ENCODE measurements around the gene MME.

The MME gene

DNA sequence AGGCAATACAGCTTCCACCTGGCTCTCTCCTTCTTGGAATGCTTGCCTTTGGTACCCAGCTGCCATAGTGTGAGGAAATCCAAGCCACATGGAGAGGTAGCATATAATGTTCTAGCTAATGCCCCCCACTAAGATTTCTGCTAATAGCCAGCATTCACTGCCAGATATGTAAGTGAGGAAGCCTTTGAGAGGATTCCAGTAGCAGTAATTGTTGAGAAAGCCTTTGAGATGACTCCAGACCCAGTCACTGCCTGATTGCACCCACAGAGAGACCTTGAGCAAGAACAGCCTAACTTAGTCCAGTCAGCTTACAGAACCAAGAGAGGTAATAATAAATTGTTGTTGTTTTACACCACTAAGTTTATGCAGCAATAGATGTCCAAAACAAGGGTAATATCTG, 150.3 kb downstream of the MME start:
- TF ChIP-seq, protein P1, sequence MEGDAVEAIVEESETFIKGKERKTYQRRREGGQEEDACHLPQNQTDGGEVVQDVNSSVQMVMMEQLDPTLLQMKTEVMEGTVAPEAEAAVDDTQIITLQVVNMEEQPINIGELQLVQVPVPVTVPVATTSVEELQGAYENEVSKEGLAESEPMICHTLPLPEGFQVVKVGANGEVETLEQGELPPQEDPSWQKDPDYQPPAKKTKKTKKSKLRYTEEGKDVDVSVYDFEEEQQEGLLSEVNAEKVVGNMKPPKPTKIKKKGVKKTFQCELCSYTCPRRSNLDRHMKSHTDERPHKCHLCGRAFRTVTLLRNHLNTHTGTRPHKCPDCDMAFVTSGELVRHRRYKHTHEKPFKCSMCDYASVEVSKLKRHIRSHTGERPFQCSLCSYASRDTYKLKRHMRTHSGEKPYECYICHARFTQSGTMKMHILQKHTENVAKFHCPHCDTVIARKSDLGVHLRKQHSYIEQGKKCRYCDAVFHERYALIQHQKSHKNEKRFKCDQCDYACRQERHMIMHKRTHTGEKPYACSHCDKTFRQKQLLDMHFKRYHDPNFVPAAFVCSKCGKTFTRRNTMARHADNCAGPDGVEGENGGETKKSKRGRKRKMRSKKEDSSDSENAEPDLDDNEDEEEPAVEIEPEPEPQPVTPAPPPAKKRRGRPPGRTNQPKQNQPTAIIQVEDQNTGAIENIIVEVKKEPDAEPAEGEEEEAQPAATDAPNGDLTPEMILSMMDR (IDR thresholded peaks at IDR 0.05; ENCODE audit: low read depth, low read length) = no peak
- DNase-seq (ENCODE audit: low read depth in 2 of 2) = peak; percentile 76 to 96
- no peak overlapping the region for H3K4me3 ChIP-seq (replicated peaks in 1 of 2; ENCODE audit: low read depth in 2 of 2, low read length in 2 of 2)

GRCh38 chr3:155231792-155232191, 151.7 kb downstream of the MME start:
- TF ChIP-seq, protein P1 (IDR thresholded peaks at IDR 0.05; ENCODE audit: low read depth, low read length) = no peak
- DNase-seq (ENCODE audit: low read depth in 2 of 2) = no peak
- no peak overlapping the region for H3K4me3 ChIP-seq (replicated peaks in 1 of 2; ENCODE audit: low read depth in 2 of 2, low read length in 2 of 2)

- no peak overlapping the region for H3K4me3 ChIP-seq (replicated peaks in 1 of 2; ENCODE audit: low read depth in 2 of 2, low read length in 2 of 2)
- peak; percentile 91 to 98 for DNase-seq (ENCODE audit: low read depth in 2 of 2)
- TF ChIP-seq, protein P1 (IDR thresholded peaks at IDR 0.05; ENCODE audit: low read depth, low read length) = no peak
Observed at GRCh38 chr3:155232605-155233004, 152.5 kb downstream of the MME start.

DNA sequence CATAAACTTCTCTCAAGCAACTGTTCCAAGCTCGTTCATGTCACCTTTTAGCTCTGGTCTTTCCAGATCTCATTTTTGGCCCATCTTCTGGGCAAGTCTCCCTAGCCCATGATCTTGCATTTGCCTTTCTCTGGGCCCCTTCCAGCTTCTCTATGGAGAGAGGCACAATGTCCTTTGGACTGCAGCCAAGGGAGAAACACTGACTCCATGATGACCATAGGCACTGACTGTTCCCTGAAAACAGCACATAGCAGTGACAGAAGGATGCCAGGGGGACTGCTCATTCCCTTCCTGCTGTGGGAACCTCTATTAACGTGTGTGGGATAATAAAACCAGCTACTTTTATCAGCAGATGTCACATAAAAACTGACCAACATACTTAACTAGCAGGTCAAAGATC, 153.1 kb downstream of the MME start:
- DNase-seq (ENCODE audit: low read depth in 2 of 2) = peak; percentile 85 to 97
- TF ChIP-seq, protein P1 (IDR thresholded peaks at IDR 0.05; ENCODE audit: low read depth, low read length) = no peak
- no peak overlapping the region for H3K4me3 ChIP-seq (replicated peaks in 1 of 2; ENCODE audit: low read depth in 2 of 2, low read length in 2 of 2)

Data from cardiac fibroblast (primary cell).